ENCODE data around the gene ANHX. TPM values are rescaled to one million over a fixed set of nuclear protein-coding genes. Genes with fewer than 3 reads are reported as not detected.
"Not testable (repeated sequence)": the region's sequence is repeated elsewhere in the genome, so short reads cannot be mapped to it uniquely, and the experiment has no call there.

The ANHX gene
- not detected for total RNA-seq

DNA sequence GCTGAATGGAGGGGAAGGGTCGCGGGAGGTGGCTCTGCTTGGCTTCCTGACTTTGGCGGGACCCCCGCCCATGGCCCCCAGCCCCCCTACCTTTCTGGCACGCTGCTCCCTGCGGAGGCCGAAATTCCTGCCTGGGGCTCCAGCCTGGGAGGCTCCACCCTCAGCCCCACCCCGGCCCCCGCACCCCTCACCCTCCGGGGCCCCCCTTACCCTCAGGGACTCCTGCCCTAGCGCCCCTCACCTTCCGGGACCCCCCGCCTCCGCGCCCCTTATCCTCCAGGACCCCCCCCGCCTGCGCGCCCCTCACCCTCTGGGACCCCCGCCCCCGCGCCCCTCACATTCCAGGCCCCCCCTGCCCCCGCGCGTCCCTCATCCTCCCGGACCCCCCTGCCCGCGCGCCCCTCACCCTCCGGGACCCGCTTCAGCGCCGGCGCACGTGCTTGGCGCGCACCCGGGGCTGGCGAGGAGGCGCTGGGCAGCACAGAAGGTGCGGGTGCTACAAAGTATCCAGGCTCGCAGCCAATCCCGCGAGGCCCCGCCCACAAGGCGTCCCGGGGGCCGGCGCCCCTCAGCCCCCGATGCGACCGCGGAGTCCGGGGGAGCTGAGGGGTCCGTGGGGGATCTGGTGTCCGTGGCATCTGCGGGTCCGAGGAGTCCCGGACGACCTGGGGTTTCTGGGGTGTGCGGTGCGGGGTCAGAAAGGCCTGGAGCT, at the start of gene ANHX:
Gene ANHX (minus strand): TSS at position 477 of the 712 bp plus-strand sequence. CDS start 1,521 bp downstream, outside the sequence.
- ChIA-PET POLR2A (no interaction called here), CTCF (no interaction called here)

DNA sequence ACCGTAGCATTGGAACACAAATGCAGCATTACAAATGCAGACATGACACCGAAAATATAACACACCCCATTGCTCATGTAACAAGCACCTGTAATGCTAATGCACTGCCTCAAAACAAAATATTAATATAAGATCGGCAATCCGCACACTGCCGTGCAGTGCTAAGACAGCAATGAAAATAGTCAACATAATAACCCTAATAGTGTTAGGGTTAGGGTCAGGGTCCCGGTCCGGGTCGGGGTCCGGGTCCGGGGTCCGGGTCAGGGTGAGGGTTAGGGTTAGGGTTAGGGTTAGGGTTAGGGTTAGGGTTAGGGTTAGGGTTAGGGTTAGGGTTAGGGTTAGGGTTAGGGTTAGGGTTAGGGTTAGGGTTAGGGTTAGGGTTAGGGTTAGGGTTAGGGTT, 29.0 kb upstream of the ANHX start:
- CTCF ChIA-PET, POLR2A ChIA-PET: not testable (repeated sequence)

DNA sequence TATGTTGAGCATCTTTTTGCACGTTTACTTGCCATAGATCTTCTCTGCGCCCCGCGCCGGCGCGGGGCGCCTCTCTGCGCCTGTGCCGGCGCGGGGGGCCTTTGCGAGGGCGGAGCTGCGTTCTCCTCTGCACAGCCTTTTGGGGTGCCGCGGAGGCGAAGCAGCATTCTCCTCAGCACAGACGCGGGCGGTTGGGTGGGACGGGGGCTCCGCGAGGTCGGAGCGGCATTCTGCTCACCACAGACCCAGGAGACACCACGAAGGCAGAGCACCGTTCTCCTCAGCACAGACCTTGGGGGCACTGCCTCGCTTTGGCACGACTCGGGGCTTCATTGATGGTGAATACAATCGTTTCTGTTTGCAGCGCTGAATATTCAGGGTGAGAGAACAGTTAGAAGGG, 28.5 kb upstream of the ANHX start:
- ChIA-PET CTCF (no interaction called here), POLR2A (no interaction called here)

DNA sequence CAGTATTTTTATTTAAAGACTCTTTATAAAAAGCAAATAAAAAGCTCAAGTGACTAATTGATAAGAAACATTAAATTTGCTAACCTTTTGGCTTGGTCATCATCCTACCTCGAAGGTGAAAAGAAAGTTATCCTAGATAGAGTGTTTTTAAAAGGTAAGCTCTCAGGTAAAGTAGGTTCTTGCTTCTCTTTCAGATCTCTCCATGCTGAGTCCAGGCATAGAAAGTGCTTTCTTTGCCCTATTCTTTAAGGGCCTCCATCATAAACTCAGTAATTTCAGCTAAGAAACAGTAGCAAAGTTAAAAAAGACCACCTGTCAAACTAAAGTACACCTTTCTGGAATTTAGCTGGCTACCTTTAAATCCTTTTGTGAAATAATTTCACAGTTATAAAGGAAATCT, 20.6 kb upstream of the ANHX start:
- ChIA-PET POLR2A (interaction anchor here (0.6 kb wide), 1 partner anchor 369 kb away, joined by 3 read pairs; the partner anchor contains the start of gene CHFR), CTCF (no interaction called here)

DNA sequence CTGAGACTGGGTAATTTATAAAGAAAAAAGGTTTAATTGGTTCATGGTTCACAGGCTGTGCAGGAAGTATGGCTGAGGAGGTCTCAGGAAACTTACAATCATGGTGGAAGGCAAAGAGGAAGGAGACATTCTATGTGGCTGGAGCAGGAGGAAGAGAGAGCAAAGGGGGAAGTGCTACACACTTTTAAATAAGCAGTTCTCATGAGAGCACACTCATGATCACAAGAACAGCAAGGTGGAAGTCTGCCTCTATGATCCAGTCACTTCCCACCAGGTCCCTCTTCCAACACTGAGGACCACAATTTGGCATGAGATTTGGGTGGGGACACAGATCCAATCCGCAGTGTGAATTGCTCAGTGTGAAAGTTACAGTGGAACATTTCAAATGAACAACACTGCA, 20.2 kb upstream of the ANHX start:
- CTCF ChIA-PET: not testable (repeated sequence)
- POLR2A ChIA-PET: interaction anchor here (0.6 kb wide), 1 partner anchor 369 kb away, joined by 3 read pairs; the partner anchor contains the start of gene CHFR

DNA sequence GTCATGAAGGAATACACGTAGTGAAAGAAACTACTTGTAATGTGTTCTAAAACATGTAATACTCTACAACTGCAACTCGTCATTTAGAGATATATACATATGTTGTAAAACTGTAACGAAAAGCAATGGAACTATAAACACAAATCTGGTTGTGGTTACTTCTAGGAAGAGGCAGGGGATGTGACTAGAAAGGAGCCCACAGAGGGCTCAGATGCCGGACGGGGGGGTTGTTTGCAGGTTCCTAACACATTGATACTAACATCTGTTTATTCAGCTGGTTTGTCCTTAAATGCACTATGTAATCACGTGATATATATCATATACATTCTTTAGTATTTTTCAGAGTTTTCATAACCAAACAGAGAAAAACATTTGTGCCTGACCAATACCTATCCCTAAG, 16.1 kb upstream of the ANHX start:
- POLR2A ChIA-PET: no interaction called here
- CTCF ChIA-PET: no interaction called here

DNA sequence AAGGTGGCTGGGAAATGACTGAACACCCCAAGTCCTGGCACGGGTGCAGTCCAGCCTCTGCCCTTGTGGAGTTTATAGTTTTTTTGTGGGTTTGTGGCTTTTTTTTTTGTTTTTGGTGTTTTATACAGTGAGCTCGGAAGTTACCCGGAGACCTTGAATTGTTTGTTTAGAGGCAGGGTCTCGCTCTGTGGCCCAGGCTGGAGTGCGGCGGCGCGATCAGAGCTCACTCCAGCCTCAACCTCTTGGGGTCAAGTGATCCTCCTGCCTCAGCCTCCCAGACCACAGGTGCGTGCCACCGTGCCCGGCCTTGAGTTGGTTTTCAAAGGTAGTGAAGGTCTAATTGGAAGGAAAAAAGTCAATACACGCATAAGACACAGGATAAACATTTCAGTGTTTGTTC, 879 bp upstream of the ANHX start:
- ChIA-PET CTCF (no interaction called here), POLR2A (no interaction called here)

DNA sequence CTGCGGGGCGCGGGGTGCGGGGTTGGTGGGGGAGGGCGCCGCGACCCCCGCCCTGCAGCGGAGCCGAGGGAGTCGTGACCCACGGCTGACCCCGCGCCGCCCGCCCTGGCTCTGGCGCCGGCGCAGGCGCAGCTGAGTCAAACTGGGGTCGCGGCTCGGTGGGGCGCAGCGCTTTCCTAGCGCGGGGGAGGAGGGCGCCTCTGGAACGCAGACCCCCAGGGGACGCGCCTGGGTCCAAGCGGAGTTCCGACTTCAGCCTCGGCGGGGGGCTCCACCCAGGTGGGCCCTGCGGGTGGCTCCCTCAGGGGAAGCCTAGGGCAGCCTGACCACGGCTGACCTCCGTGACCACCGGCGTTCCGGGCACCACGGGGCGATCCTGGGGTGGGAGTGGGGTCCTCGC, 467 bp upstream of the ANHX start:
- ChIA-PET POLR2A (no interaction called here), CTCF (no interaction called here)

DNA sequence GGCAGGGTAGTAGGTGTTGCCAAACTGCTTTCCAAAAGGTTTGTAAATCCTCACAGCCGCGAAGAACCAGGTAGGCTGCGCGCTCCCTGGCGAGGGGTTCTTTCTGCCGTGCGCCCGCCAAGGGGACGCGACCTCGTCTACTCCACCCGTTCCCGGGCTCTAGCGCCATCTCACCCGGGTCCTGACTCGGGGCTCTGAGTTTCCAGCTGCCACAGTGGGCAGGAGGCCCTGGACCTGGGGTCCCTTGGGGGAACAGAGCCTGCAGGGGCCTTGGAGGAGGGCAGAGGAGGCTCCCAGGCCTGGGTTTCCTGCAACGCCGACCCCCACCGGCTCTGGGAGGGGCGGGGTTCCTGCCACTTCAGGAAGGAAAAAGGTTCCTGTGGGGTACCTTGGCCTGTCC, 706 bp downstream of the ANHX start:
- ChIA-PET CTCF (no interaction called here), POLR2A (no interaction called here)

DNA sequence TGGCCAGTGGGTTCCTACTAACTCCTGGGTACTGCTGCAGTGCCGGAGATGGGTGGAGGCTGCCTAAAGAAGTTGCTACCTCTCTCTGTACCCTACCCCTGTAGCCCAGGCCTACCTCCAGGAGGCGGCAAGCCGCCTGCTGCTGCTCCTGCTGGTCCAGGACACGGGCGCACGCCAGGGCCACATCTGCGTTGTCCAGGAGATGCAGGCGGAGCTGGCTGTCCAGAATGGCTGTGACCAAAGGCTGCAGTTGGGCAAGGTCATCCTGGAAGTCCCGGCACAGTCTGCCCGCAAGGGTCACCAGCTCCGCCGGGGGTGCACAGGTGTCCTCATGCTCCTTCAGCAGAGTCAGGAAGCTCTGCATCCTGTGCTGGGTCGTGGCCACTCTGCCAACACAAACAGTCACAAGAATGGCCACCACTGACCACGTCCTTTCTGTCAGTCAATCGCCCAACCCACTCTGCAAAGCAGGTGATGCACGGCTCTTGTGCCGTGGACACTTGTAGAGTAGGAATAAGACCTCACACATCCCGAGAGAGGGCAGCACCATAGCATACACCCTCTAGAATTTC, 1.6 kb downstream of the ANHX start:
- POLR2A ChIA-PET: no interaction called here
- CTCF ChIA-PET: no interaction called here

DNA sequence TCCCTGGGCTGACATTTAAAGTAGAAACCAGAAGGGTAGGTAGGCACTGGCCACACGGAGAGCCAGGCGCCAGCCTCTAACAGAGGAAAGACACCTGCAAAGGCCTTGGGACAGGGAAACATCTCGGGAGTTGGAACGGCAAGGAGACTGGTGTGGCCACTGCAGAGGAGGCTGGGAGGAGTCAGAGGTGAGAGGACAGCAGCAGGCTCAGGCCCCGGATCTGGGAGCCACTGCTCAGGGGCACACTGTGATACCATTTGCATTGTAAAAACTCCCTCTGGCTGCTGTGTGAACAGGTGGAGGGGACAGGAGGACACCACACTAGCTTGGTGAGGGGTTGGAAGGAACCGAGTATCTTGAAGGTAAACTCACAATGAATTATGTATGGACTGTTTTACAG, 2.7 kb downstream of the ANHX start:
- POLR2A ChIA-PET: no interaction called here
- CTCF ChIA-PET: no interaction called here

DNA sequence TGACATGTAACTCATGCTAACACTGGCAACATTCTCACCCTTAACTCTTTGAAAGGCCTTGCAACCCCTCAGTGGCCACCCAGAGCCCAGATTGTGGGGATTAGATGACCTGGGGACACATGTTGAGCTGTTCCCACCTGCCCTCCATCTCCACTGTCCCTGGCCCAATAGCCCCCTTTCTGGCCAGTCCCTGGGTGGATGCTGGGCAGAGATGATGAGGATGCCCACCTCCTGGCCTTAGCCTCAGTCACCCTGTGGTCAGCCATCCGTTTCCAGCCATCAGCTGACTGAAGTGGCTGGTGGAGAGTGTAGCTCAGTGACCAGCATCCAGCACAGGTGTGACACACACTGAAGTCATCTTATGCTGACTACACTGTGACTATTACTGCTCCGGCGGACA, 4.7 kb downstream of the ANHX start:
- POLR2A ChIA-PET: no interaction called here
- CTCF ChIA-PET: no interaction called here

DNA sequence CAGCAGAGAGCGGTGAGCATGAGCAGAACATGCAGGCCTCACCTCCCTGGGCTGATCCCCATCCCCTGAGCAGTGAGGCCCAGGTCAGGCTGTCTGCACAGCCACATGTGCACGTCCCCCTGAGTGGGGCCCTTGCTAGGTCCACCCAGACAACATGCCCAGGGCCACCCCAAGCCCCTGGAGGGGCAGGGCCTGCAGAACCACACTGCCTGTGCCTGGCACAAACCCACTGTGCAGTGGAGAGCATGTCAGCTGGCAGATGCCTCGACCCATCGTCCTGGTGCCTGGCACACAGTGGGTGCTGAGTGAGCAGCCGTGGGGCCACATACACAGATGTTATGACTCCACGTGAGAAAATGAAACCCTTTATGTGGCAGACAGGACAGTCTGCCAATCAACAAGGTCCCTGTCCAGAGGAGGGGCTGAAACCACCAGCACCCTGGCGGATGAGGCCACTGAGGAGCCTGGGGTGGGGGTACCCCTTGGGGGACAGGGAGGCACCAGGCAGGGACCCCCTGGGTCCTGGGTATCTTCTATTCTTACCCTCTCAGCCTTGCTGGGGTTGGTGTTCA, 8.3 kb downstream of the ANHX start:
- ChIA-PET CTCF (no interaction called here), POLR2A (no interaction called here)

DNA sequence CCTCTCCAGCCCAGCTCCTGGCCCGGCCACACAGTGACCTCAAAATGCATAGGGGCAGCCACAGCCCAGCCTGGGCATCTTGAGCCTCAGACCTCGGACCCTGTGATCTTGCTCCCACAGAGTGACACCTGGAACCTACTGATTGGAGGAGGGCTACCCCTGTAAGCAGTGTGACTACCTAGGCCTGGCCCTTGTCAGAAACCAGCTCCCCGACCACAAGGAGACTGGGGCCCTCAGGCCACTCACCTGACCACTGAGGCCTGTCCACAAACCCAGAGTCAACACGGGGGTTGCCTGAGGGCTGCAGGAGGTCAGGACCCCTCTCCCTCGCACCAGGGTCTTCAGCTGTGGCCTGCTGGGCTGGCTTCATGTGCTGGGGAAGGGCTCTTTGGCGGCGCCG, 9.0 kb downstream of the ANHX start:
- CTCF ChIA-PET: no interaction called here
- POLR2A ChIA-PET: no interaction called here

DNA sequence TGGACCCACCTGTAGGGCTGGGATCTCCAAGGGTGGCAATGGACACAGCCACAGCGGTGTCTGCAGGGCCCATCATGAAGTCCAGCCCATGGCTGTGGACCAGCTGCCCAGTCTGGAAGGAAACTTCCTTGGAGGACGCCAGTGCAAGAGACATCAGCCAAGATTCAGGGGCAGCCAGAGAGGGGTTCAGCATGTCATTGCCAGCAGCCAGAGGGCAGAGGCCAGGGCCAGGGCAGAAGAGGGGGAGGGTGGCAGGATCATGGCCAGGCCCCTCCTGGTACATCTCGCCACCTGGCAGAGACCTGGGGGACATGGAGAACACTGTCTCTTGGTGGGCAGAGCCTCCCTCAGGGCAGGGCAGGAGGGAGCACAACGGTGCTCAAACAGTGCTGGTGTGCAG, 10.2 kb downstream of the ANHX start:
- CTCF ChIA-PET: no interaction called here
- POLR2A ChIA-PET: no interaction called here

DNA sequence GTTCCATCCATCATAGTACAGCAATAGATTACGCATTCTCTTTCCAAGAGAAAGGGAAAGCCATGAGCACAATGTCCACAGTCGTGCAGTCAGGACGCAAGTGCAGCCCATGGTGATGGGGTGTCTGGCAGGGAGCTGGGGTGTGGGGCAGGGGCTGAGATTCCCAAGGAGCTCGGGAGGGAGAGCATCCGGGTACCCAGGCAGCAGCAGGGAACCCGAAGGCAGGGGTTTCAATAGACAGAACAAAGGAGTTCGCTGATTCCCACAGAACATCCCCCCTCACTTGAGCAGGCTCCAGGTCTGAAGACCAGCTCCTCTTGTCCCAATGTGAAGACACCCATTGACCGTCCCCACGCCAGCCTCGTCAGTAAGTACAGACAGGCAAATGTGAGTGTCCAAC, 13.5 kb downstream of the ANHX start:
- ChIA-PET POLR2A (no interaction called here), CTCF (no interaction called here)

DNA sequence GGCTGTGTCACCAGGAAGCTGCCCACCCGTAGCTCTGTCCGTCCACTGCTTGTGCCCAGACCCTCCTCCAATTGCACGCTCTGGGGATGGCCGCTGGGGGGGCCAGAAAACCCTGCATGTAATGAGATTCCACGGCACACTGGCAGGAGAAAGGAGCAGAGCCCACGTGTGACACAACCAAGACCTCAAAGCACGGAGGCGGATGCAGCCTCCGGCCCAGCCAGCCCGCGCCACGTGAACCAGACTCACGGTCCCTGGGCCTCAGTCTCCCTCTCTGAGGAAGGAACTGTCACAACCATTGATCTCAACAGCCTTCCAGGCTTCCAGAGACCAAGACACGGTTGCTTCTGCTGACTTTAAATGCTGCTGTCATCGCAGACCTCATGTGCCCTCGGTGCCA, 14.4 kb downstream of the ANHX start:
- ChIA-PET POLR2A (no interaction called here), CTCF (no interaction called here)

DNA sequence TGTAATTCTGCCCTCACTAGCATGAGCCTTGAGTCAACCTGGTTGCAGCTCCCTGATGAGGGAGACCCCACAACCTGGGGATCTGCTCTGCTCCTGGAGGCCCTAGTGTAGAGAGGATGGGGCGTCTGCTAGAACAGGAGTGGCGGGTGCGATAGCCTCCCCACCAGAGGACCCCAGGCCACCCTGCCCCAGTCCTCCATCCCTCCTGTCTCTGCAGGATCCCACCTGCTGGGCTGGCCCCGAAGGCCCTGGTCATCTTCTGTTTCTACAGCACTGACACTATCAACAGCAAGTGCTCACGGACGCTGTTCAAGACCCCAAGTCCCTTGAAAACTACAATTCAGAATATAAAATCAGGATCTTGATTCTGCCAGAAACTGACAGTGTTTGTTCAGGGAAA, 15.2 kb downstream of the ANHX start:
- ChIA-PET POLR2A (no interaction called here), CTCF (no interaction called here)

DNA sequence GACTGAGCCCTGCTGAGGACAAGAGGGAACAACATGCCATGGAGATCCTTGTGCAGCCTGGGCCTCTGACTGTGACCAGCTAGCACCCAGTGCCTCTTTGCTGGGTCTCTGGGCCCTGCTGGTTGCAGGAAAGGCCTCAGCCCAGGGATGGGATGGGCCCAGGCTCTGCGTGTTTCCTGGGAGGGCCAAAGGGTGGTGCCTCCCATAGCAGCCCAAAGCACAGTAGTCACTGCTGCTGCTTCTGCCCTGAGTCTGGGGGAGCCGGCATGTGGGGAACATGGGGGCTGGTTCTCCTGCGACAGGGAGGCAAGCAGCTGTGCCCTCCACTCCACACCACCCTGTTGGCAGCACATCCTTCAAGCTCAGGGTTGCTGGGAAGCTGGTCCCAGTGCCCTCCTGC, 18.5 kb downstream of the ANHX start:
- ChIA-PET CTCF (no interaction called here), POLR2A (no interaction called here)

DNA sequence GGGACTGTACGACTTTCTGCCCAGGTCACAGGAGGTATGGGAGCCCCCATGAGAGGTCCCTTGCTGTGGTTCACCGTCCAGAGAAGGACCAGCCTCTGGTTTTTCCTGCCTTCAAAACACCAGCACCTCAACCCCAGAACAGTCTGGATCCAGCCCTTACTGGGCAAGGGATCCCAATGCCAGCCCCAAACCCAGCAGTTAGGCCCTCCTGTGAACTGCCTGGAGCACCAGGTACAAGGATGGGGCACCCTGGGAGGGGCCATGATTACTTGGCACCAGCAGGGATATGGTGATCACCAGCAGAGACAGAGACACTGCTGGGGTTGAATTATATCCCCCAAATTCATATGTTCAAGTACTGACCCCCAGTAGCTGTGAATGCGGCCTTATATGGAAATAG, 20.0 kb downstream of the ANHX start:
- CTCF ChIA-PET: no interaction called here
- POLR2A ChIA-PET: no interaction called here

DNA sequence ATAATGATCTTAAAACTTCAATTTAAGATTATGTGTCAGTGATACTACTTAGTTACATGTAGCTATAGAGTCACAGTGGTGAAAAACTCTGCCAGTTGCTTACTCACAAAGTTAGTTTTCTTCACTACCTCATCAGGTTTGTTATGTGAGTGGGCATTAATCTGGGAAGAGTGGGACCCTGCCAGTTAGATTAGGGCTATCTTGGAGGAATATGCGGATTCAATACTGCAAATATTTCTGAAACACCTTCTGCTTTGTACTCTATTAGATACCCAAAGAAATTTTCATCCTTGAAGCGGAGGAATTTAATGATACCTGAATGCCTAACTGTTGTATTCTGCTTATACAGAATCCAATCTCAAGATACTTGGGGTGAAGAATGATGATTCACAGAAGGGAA, 29.3 kb downstream of the ANHX start:
- POLR2A ChIA-PET: interaction anchor here (0.8 kb wide), 1 partner anchor 215 kb away, joined by 3 read pairs; no protein-coding TSS in a partner anchor
- CTCF ChIA-PET: no interaction called here

DNA sequence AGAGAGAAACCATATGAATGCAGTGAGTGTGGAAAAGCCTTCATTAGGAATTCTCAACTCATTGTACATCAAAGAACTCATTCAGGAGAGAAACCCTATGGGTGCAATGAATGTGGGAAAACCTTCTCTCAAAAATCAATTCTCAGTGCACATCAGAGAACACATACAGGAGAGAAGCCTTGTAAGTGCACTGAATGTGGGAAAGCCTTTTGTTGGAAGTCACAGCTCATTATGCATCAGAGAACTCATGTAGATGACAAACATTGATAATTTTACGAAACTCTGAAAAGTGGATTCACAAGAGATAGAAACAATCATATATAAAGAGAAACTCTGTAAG, 31.4 kb downstream of the ANHX start:
- ChIA-PET CTCF (no interaction called here), POLR2A (no interaction called here)
